ENCODE data around the gene PDE4C. TPM values are rescaled to one million over a fixed set of nuclear protein-coding genes. Genes with fewer than 3 reads are reported as not detected.
A peak's percentile ranks its signal among the peaks of the same experiment; 100 is the strongest.

Gene PDE4C
- total and polyA plus RNA-seq, 9 of the 15 experiments (the other 6 are each of a cell fraction or from before 2014, with no cell fraction given), result 0.04 to 0.91 (median 0.20) TPM; not detected in 1

GRCh38 chr19:18224525-18225354 lies 1.5 kb downstream of the PDE4C start (continued):
- TF ChIP-seq NCOA6 (IDR thresholded peaks at IDR 0.05), result peak; percentile 88
- no peak for TF ChIP-seq SRSF9 (IDR thresholded peaks at IDR 0.05; ENCODE audit: borderline replicate concordance, low read depth, low read length)
- no peak for TF ChIP-seq E2F5 (CRISPR knock-in tag; IDR thresholded peaks at IDR 0.05)
- no peak for TF ChIP-seq PBX2 (CRISPR knock-in tag; IDR thresholded peaks at IDR 0.05; ENCODE audit: low read depth)
- TF ChIP-seq PBX2 (tag; conservative IDR thresholded peaks at IDR 0.05; ENCODE audit: low read depth), result no peak
- TF ChIP-seq RUNX1 (IDR thresholded peaks at IDR 0.05; ENCODE audit: low read depth), result no peak
- TF ChIP-seq EWSR1 (IDR thresholded peaks at IDR 0.05; ENCODE audit: borderline replicate concordance, low read depth, partially characterized antibody), result no peak
- no peak for TF ChIP-seq HMG20A (CRISPR knock-in tag; conservative IDR thresholded peaks at IDR 0.05)
- TF ChIP-seq ZNF764 (CRISPR knock-in tag; IDR thresholded peaks at IDR 0.05; ENCODE audit: low read depth), result no peak
- no peak for TF ChIP-seq USF1 (CRISPR knock-in tag; IDR thresholded peaks at IDR 0.05)
- TF ChIP-seq ZNF436 (CRISPR knock-in tag; IDR thresholded peaks at IDR 0.05), result no peak
- no peak for TF ChIP-seq SMC3 (conservative IDR thresholded peaks at IDR 0.05; ENCODE audit: insufficient read depth, low read depth, low read length)
- TF ChIP-seq CREB3L1 (IDR thresholded peaks at IDR 0.05; ENCODE audit: borderline replicate concordance, low read depth), result no peak
- no peak for TF ChIP-seq KAT2B (IDR thresholded peaks at IDR 0.05; ENCODE audit: low read depth, low read length)
- no peak for TF ChIP-seq TEAD2 (tag; IDR thresholded peaks at IDR 0.05)
- no peak for TF ChIP-seq KAT8 (IDR thresholded peaks at IDR 0.05; ENCODE audit: low read depth)
- no peak for TF ChIP-seq GTF2F1 (IDR thresholded peaks at IDR 0.05; ENCODE audit: low read depth, low read length)
- no peak for TF ChIP-seq RBM34 (IDR thresholded peaks at IDR 0.05; ENCODE audit: borderline replicate concordance, insufficient read depth, low read length)
- TF ChIP-seq POLR2A (conservative IDR thresholded peaks at IDR 0.05), result no peak
- 0 out of 2 replicates have a peak, but pooled peaks have one; percentile 33 for TF ChIP-seq SMARCE1 (IDR thresholded peaks at IDR 0.05)
- TF ChIP-seq CHD4 (IDR thresholded peaks at IDR 0.05; ENCODE audit: insufficient read depth, insufficient replicate concordance, low read depth, low read length, poor library complexity, severe bottlenecking), result no peak
- no peak; the same call in 1 of the 2 replicates for TF ChIP-seq PKNOX1 (IDR thresholded peaks at IDR 0.05)
